Neuronal stem cell (in vitro differentiated cells): ENCODE results near the gene SYNPO2.

Experiments used
- DNase-seq: peaks from one replicate; pipeline ENCODE4 v3.0.0-alpha.2; 2013; ENCODE audit warnings: low spot score
- H2AFZ ChIP-seq: one replicate; pipeline ENCODE4 v1.6.1; 2013; ENCODE audit warnings: mild to moderate bottlenecking, low read length, inconsistent platforms
- H2AK5ac ChIP-seq: 2 replicates; pipeline ENCODE4 v1.6.1; 2013; ENCODE audit warnings: low read depth, mild to moderate bottlenecking, inconsistent platforms, low read length, moderate library complexity, mixed read lengths
- H2BK120ac ChIP-seq: 2 replicates; pipeline ENCODE4 v1.6.1; 2013; ENCODE audit warnings: low read depth, mild to moderate bottlenecking, inconsistent platforms, low read length, moderate library complexity, mixed read lengths
- H2BK12ac ChIP-seq: one replicate; pipeline ENCODE4 v1.6.1; 2013; ENCODE audit warnings: low read length, inconsistent platforms
- H2BK15ac ChIP-seq: 2 replicates; pipeline ENCODE4 v1.6.1; 2013; ENCODE audit warnings: mild to moderate bottlenecking, low read length, inconsistent platforms, mixed read lengths
- H2BK5ac ChIP-seq: one replicate; pipeline ENCODE4 v1.6.1; 2013; ENCODE audit warnings: inconsistent platforms, mild to moderate bottlenecking, low read length, moderate library complexity
- H3K14ac ChIP-seq: one replicate; pipeline ENCODE4 v1.6.1; 2013; ENCODE audit warnings: low read length, inconsistent platforms
- H3K18ac ChIP-seq: 2 replicates; pipeline ENCODE4 v1.6.1; 2013; ENCODE audit warnings: low read length, inconsistent platforms
- H3K23ac ChIP-seq: 2 replicates; pipeline ENCODE4 v1.6.1; 2013; ENCODE audit warnings: low read depth, mild to moderate bottlenecking, mixed read lengths, low read length, inconsistent platforms; ENCODE audit not compliant: poor library complexity
- H3K27ac ChIP-seq: replicated peaks from 3 replicates; pipeline ENCODE4 v1.5.1; 2013; ENCODE audit warnings: low read length, inconsistent platforms
- H3K27me3 ChIP-seq, 3 experiments: 2 replicates each; pipeline ENCODE4 v1.6.1; 2013; ENCODE audit warnings: low read length in 3 of 3, mild to moderate bottlenecking in 2 of 3, inconsistent platforms in 1 of 3, low read depth in 1 of 3, mixed read lengths in 1 of 3, moderate library complexity in 1 of 3; ENCODE audit not compliant: control insufficient read depth in 3 of 3, insufficient read depth in 3 of 3
- H3K36me3 ChIP-seq, 2 donors: replicated peaks in 1 of 2; 2 replicates each; pipeline ENCODE4 v1.6.1; 2013; ENCODE audit warnings: low read length in 2 of 2; ENCODE audit not compliant: control insufficient read depth in 2 of 2, insufficient read depth in 2 of 2
- H3K4ac ChIP-seq: 2 replicates; pipeline ENCODE4 v1.6.1; 2013; ENCODE audit warnings: inconsistent platforms, mild to moderate bottlenecking, low read length, moderate library complexity
- H3K4me1 ChIP-seq, 2 donors: 1 replicate in 1 of 2; 2 replicates in 1 of 2; pipeline ENCODE4 v1.6.1; 2013; ENCODE audit warnings: low read length in 2 of 2, low read depth in 1 of 2; ENCODE audit not compliant: control insufficient read depth in 2 of 2, insufficient read depth in 1 of 2
- H3K4me2 ChIP-seq: one replicate; pipeline ENCODE4 v1.6.1; 2013; ENCODE audit warnings: mild to moderate bottlenecking, low read length, inconsistent platforms; ENCODE audit not compliant: insufficient read depth, poor library complexity, severe bottlenecking
- H3K4me3 ChIP-seq, 2 donors: 2 replicates each; pipeline ENCODE4 v1.5.1; 2013; ENCODE audit warnings: low read length in 2 of 2, mild to moderate bottlenecking in 2 of 2, inconsistent platforms in 1 of 2, moderate library complexity in 1 of 2
- H3K79me1 ChIP-seq: one replicate; pipeline ENCODE4 v1.6.1; 2013; ENCODE audit warnings: low read depth, mild to moderate bottlenecking, inconsistent platforms, low read length, moderate library complexity
- H3K9ac ChIP-seq: one replicate; pipeline ENCODE4 v1.6.1; 2013; ENCODE audit warnings: mild to moderate bottlenecking, low read depth, low read length, inconsistent platforms; ENCODE audit not compliant: poor library complexity
- H3K9me3 ChIP-seq, 2 donors: replicated peaks in 1 of 2; 2 replicates each; pipeline versions ENCODE3 to v1.6.1; 2013; ENCODE audit warnings: low read length in 2 of 2, mild to moderate bottlenecking in 2 of 2, inconsistent platforms in 1 of 2, low read depth in 1 of 2, mixed read lengths in 1 of 2, moderate library complexity in 1 of 2; ENCODE audit not compliant: control insufficient read depth in 2 of 2, insufficient read depth in 1 of 2
- H4K8ac ChIP-seq: one replicate; pipeline ENCODE4 v1.6.1; 2013; ENCODE audit warnings: low read depth, mild to moderate bottlenecking, inconsistent platforms, low read length, moderate library complexity
- H4K91ac ChIP-seq: one replicate; pipeline ENCODE4 v1.6.1; 2013; ENCODE audit warnings: low read length, low read depth, mild to moderate bottlenecking, inconsistent platforms; ENCODE audit not compliant: poor library complexity
- WGBS, 2 donors: extraction: QIAGEN DNeasy Blood & Tissue Kit; methylation state at CpG; one replicate each; pipeline ENCODE4 v1.1.7; 2013; ENCODE audit warnings: missing lambda C conversion rate in 2 of 2, mixed read lengths in 1 of 2; ENCODE audit not compliant: insufficient read length in 2 of 2, insufficient replicate concordance in 1 of 2; ENCODE audit errors: extremely low coverage in 2 of 2; 5-methylcytosine and 5-hydroxymethylcytosine counted together

The SYNPO2 gene

DNA sequence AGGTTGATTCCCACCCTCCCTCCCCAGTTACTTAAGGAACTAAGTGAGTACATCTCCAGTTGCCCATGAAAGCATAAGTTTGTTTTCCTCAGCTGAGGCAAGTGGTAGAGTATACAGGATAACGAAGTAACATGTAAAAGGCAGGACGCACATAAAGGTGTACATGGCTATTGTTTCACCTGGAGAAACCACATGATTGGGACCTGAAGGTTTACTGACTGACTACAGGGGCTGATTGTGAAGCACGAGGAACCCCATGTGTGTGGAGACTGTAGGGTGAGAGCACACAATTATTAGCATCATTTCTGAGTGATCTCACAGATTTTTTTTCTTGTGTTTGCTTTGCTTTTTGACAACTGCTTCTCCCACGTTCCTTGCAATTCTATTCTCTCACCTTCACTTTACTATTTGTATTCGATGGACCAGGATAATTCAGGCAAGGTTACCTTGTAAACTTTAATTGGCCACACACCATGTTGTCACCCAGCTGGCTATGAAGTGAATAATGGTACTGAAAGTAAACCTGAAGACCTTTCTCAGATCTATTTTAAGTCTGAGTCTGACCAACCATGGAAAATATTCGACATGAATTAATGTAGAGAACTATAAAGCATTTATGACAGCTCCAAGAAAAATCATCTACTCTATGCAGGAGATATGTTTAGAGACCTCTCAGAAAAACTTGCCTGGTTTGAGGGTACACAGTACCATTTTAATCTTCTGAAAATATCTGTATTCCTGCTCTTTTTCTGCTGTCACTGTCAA is 144.4 kb downstream of the SYNPO2 start:
- DNase-seq: no peak
- no peak overlapping the region for H3K14ac ChIP-seq
- H3K18ac ChIP-seq: no peak overlapping the region
- no peak overlapping the region for H3K4ac ChIP-seq
- H3K27ac ChIP-seq: no peak overlapping the region
- peaks cover 0 to 4% of the 10 kb centered on the region in 2 donors for H3K9me3 ChIP-seq
- no peak overlapping the region for H3K4me2 ChIP-seq
- peaks cover 0 to 10% (median 0%) of the 10 kb centered on the region in 3 experiments for H3K27me3 ChIP-seq
- no peak overlapping the region for H2BK15ac ChIP-seq
- H4K8ac ChIP-seq: no peak overlapping the region
- no peak overlapping the region for H2BK120ac ChIP-seq
- no peaks in the 10 kb centered on the region for H3K4me1 ChIP-seq
- H3K36me3 ChIP-seq: no peaks in the 10 kb centered on the region
- no peaks in the 10 kb centered on the region for H3K79me1 ChIP-seq
- no peak overlapping the region for H4K91ac ChIP-seq
- no peak overlapping the region for H3K23ac ChIP-seq
- no peak overlapping the region for H2AK5ac ChIP-seq
- H3K4me3 ChIP-seq: no peak overlapping the region
- no peak overlapping the region for H3K9ac ChIP-seq
- H2BK5ac ChIP-seq: no peak overlapping the region
- H2AFZ ChIP-seq: no peak overlapping the region
- no CpG with 5 or more reads among the region's 6 CpGs for WGBS, 2 donors
- H2BK12ac ChIP-seq: no peak overlapping the region

DNA sequence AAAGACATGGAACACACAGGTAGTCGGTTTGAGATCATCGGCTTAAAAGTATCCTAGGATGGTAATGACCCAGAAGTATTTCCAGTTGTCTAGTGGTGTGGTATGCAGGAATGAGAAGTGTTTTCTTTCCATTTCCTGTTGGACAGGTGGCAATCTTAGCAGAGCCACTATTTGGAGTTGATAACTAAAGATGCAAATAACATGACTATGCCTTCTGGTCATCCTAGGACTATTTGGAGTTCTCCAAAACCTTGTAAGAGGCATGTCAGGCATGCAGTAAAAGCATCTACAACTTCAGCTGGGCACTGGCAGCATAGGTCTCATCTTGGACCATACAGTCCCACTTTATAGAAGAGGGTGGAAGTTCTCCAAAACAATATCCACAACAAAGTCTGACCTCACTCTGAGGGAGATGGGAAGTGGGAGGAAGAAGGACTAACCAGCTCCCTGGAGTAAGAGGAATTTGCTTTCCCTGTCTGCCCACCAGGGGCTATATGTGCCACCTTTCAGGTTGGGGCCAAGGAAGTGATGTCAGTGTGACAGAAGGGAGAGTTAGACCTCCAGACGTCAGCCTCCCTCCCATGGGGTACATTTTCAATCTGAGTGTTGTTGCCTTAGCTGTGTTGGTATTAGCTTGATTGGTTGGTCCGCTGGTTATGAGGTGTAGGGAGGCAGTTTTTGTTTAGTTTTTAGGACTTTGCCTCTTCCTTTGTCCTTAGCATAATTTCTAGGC is 145.8 kb downstream of the SYNPO2 start:
- WGBS, 2 donors: no CpG with 5 or more reads among the region's 4 CpGs
- no peak overlapping the region for H2BK120ac ChIP-seq
- no peak overlapping the region for H2BK15ac ChIP-seq
- H3K9me3 ChIP-seq: peaks cover 0 to 4% of the 10 kb centered on the region in 2 donors
- H4K91ac ChIP-seq: no peak overlapping the region
- no peak overlapping the region for H2BK12ac ChIP-seq
- H3K4me2 ChIP-seq: no peak overlapping the region
- no peak overlapping the region for H2BK5ac ChIP-seq
- H3K27ac ChIP-seq: no peak overlapping the region
- no peak overlapping the region for H3K4me3 ChIP-seq
- H3K23ac ChIP-seq: no peak overlapping the region
- H3K79me1 ChIP-seq: no peaks in the 10 kb centered on the region
- H3K27me3 ChIP-seq: peaks cover 0 to 10% (median 0%) of the 10 kb centered on the region in 3 experiments
- H3K4ac ChIP-seq: no peak overlapping the region
- H3K18ac ChIP-seq: no peak overlapping the region
- no peak overlapping the region for H2AFZ ChIP-seq
- H3K14ac ChIP-seq: no peak overlapping the region
- no peak for DNase-seq
- H2AK5ac ChIP-seq: no peak overlapping the region
- no peak overlapping the region for H4K8ac ChIP-seq
- H3K9ac ChIP-seq: no peak overlapping the region
- H3K4me1 ChIP-seq: no peaks in the 10 kb centered on the region
- no peaks in the 10 kb centered on the region for H3K36me3 ChIP-seq

GRCh38 chr4:119035951-119036737 is 147.5 kb downstream of the SYNPO2 start:
- Histone ChIP-seq H3K4me1 (peaks cover 0 to 2% of the 10 kb centered on the region in 2 donors), H3K27ac (no peak overlapping the region), H3K36me3 (no peaks in the 10 kb centered on the region), H3K27me3 (peaks cover 0 to 10% (median 0%) of the 10 kb centered on the region in 3 experiments), H2AFZ (no peak overlapping the region), H2AK5ac (no peak overlapping the region), H4K8ac (no peak overlapping the region), H3K4me2 (no peak overlapping the region), H3K23ac (no peak overlapping the region), H2BK12ac (no peak overlapping the region), H4K91ac (no peak overlapping the region), H3K4ac (no peak overlapping the region), H3K79me1 (no peaks in the 10 kb centered on the region), H2BK5ac (no peak overlapping the region), H3K9ac (no peak overlapping the region), H2BK120ac (no peak overlapping the region), H3K14ac (no peak overlapping the region), H3K18ac (no peak overlapping the region), H3K9me3 (no peaks in the 10 kb centered on the region), H2BK15ac (no peak overlapping the region), H3K4me3 (no peak overlapping the region)
- no CpG with 5 or more reads among the region's 8 CpGs for WGBS, 2 donors
- DNase-seq: no peak

- Histone ChIP-seq H2AFZ (no peak overlapping the region), H3K27ac (no peak overlapping the region), H3K4me1 (peaks cover 0 to 2% of the 10 kb centered on the region in 2 donors), H2BK15ac (no peak overlapping the region), H3K14ac (no peak overlapping the region), H3K9ac (no peak overlapping the region), H3K79me1 (no peaks in the 10 kb centered on the region), H2BK12ac (no peak overlapping the region), H3K36me3 (no peaks in the 10 kb centered on the region), H3K18ac (no peak overlapping the region), H3K4ac (no peak overlapping the region), H2BK120ac (no peak overlapping the region), H2BK5ac (no peak overlapping the region), H3K27me3 (peaks cover 0 to 4% (median 0%) of the 10 kb centered on the region in 3 experiments), H3K4me2 (no peak overlapping the region), H3K23ac (no peak overlapping the region), H3K9me3 (no peaks in the 10 kb centered on the region), H4K8ac (no peak overlapping the region), H4K91ac (no peak overlapping the region), H2AK5ac (no peak overlapping the region), H3K4me3 (no peak overlapping the region)
- WGBS, 2 donors: no CpG with 5 or more reads among the region's 1 CpG
- no peak for DNase-seq
Observed at GRCh38 chr4:119037709-119038108, 149.1 kb downstream of the SYNPO2 start.
